GM21381 (cell line): Measurements from ENCODE around the gene KRTAP10-6.
"Not testable (repeated sequence)": the region's sequence is repeated elsewhere in the genome, so short reads cannot be mapped to it uniquely, and the experiment has no call there.

Experiments used
- ATAC-seq: cut with Tn5 transposase; IDR thresholded peaks from one replicate; pipeline ENCODE4 v1.9.1; 2021; ENCODE audit warnings: mild to moderate bottlenecking, moderate library complexity; ENCODE audit not compliant: unreplicated experiment

The KRTAP10-6 gene

DNA sequence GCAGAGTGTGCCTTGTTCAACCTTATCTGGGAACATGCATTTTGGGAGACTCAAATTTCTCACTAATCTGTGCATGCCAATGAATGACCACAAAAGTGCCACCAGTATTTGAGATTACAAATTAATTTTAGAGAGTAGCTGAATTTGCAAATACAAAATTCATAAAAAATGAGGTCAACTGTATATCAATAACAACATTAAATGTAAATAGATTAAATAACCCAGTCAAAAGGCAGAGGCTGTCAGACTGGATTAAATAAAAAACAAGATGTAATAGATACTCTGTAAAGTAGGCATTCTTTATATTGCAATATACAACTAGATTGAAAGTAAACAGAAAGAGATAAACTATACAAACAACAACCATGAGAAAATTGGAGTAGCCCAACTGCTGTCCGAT is 28.2 kb downstream of the KRTAP10-6 start:
- no peak for ATAC-seq

DNA sequence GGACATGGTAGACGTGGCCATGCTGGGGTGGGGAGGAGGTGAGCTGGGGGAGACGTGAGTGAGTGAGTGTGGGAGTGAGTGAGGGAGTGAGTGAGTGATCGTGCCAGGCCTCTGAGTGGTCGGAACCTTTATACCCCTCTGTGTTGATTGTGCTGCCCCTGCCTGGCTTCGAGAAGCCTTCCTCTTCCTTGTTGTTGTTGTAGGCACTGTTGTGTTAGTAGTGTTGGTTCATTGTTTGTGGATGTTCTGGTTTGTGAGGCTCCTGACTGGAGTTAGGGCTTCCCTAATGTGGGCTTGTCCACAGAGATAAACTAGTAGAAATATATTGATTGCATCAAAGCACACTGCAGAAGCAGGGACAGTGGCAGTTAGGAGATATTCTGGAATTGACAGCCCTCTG is 33.6 kb downstream of the KRTAP10-6 start, which contains the start of gene KRTAP10-3:
KRTAP10-3 (minus strand) TSS at position 101 of the 400 bp plus-strand sequence; CDS start at position 21, 80 bp downstream.
- ATAC-seq: no peak

DNA sequence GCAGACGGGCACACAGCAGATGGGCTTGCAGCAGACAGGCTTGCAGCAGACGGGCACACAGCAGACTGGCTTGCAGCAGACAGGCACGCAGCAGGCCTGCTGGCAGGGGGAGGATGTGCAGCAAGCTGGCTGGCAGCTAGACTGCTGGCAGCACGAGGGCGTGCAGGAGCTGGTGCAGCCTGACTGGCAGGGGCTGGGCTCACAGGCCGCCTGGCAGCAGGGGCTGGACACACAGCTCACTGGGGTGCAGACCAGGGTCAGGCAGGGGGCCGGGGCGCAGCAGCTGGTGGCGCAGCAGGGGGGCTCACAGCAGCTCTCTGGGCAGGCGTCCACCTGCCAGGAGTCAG is 34.0 kb downstream of the KRTAP10-6 start:
- ATAC-seq: not testable (repeated sequence)

DNA sequence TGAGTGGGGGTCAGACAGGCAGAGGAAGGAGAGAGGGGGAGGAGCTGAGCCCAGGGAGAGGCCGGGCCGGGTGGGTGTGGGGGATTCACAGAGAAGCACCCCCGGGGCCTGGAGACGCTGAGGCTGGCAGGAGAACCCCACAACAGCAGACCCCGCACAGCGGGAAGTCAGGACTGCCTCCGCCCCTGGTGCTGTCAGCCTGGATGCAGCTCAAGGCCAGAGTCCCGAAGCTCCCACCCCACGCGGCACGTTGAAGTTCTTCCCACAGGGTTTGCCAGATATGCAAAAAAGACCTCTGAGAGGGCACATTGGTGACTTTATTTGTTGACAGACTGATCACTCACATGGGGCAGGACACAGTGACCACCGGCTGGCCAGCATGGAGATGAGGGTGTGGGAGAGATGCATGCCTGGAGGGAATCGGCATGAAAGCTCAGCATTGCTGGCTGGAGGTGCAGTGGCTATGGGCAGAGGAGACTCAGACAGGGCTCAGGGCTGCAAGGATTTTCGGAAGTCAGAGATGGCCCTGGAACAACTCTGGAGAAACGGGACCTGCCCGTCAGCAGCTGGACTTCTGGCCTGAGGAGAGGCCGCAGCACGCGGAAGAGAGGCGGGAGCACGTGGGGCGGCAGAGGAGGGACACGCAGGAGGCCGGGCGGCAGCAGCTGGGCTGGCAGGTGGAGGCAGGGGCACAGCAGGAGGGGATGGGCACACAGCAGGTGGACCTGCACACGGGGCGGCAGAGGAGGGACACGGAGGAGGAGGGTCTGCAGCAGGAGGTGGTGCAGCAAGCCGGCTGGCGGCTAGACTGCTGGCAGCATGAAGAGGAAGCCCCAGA is 34.6 kb downstream of the KRTAP10-6 start:
- ATAC-seq: no peak

DNA sequence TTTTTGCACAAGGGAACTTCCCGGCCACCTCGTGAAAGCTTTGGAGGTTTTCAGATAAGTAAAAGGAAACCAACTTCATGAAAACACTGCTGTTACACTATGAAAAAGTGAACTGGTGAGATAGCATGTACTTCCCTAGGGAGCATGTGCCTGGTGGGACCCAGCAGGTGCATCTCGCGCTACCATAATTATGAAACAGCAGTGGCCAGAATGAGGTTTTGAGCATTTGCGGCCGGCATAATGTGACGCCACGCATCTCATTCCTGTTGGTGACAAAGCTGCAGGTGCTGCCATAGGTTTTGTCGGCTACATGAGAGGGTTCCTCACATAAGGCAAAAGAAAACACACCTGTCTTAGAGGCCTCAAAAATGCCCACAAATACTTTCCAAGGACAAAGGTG is 35.4 kb downstream of the KRTAP10-6 start:
- no peak for ATAC-seq

DNA sequence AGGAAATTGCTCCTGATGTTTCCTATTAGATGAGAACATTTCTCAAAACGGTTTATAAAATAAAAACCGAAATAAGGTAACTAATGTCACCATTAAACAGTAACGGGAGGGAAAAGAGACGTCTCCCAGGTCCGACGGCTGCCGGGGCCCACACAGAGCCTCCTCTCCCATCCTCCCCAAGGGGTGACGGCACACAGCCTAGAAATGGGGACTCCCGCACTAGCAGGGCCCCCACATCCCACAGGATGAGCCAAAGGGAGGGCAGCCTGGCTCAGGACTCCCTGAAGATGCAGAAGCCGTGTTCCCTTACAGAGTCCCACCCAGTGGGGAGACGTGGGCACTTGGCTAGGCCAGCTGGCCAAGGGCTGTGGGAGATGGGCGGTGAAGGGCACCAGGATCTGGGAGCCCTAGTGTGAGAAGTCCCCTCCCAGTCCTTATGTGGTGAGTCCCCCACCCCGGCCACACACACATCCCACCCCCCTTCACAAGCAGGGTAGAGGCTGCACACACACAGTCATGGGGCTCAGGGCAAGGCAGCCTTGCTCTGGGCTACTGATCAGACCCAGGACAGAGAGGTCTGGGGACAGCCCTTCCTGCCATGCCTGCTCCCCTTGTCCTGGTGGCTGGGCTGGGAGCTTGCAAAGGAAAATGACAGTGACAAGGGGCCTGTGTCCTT is 37.0 kb downstream of the KRTAP10-6 start:
- no peak for ATAC-seq

DNA sequence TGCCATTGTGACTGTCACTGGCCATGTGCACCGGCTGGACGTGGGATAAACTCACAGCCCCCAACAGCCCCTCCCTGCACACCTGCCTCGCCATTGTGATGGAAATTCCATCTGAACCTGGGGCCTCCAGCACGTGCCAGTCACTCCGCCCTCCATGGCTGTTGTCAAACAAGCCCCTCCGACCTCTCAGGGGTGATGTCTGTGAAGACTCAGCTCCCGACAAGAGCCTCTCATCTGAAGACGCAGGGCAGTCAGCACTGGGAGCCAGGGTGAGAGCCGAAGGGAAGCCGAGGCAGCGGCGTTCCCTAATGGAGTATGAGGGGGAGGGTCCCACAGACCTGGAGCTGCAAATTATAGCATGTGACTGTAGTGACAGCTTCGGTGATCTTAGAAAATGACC is 39.6 kb downstream of the KRTAP10-6 start:
- no peak for ATAC-seq

DNA sequence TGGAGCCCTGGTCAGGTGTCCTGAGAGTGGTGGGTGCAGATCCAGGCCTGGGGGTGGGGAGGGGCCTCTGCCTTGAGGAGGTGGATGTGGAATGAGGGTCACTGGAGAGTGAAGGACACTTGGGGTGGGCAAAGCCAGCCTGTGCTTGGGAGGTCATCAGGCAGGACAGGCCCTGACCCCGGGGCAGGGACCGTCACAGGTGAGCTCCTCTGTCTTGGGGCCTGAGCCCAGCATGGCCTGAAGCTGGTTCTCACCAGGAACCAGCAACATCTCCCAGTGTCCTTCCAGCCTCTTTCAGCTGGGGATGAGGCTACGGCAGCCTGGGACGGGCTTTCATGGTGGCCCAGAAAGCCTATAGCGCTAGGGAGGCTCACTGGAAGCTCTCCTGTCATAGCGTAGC is 40.2 kb downstream of the KRTAP10-6 start:
- no peak for ATAC-seq

DNA sequence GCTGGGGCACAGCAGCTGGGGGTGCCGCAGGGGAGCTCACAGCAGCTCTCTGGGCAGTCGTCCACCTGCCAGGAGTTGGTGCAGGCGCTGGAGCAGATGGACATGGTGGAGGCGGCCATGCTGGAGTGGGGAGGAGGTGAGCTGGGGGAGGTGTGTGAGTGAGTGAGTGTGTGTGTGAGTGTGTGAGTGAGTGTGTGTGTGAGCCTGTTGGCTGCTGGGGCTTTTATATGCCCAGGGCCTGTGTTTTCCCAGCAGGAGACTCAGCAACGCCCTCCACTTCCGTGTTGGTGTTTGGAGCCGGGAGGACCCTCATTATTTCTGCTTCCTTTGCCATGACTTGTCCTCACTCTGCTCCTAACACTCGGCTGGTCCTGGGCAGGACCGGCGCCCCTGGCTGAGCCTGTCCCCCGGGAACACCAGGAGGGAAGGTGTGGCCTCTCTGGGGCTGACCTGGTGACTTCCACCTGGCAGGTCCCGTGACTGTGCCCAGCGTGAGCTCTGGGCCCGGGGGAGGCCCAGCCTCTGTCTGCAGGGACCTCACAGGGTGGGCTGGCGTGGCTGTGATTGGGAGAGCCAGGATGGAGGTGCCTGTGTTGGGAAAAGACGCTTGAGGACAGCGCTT is 40.9 kb downstream of the KRTAP10-6 start, which contains the start of gene KRTAP10-2:
KRTAP10-2 (minus strand) TSS at position 166 of the 622 bp plus-strand sequence; CDS start at position 119, 47 bp downstream.
- ATAC-seq: no peak

DNA sequence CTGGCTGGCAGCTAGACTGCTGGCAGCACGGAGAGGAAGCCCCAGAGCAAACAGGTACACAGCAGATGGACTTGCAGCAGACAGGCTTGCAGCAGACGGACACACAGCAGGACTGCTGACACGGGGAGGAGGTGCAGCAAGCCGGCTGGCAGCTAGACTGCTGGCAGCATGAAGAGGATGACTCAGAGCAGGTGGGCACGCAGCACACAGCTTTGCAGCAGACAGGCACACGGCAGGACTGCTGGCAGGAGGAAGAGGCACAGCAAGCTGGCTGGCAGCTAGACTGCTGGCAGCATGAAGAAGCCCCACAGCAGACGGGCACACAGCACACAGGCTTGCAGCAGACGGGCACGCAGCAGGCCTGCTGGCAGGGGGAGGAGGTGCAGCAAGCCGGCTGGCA is 41.5 kb downstream of the KRTAP10-6 start:
- ATAC-seq: no peak

DNA sequence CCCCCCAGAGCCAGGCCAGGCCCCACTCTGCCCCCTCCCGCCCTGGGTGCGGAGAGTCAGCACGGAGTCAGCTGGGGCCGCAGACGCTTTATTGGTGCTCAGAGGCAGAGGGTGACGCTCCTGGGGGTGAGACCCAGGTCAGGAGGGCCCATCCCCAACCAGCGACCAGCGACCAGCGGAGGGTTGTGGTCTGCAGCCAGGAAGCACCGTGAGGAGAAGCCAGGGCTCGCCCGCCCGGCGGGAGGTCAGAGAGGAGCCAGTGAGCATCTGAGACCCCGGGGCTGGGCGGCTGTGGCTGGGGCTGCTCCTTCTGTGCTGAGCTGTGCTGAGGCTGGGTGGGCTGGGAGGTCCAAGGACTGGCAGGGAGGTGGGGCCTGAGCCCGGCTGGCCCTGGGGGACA is 42.0 kb downstream of the KRTAP10-6 start:
- ATAC-seq: not testable (repeated sequence)

DNA sequence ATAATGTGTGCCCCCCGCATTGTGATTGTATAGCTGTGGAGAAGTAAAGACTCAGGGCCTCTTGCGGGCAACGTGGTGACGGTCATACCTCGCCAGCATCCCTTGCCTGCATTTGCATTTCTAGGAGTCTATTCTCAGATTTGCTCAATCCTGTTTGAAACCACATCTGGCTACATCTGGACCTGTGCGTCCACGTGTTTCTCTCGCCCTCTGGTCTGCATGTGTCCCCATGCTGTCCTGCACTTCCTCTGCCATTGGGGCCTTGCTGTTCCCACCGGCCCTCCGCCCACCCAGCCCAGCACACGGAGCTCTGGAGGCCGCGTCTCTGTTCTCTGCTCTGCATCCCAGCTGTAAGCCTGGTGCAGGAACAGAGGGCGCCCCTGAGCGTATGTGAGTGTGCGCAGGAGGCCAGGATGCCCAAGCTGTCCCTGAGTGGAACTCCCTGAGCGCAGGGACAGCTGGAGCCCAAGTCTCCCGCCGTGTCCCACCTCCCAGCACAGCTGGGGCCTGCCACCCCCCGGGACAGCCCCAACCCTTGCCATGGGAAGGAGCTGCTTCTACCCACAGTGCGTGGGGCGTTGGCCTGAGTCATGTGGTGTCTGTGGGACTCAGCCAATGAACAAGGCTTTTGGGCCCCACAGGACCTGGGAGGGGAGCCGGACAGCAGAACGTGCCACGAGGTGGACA is 42.6 kb downstream of the KRTAP10-6 start:
- no peak for ATAC-seq

DNA sequence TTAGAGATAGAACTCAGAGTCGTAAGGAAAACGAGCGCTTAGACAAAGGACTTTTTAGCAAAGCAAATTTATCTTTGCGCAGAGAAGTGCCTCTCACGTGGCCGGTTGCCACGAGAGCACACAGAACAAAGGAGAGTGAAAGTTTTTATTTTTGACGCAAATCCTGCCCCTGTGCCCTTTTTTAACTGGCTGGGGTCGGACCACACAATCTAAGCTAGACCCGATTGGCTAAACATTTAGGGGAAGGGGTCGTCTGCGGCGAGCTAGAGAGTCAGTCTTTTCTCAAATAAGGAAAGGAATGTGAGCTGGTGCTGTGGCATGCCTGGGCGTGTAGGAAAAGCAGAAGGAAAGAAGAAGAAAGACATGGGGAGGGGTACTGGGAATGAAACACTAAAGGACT is 43.4 kb downstream of the KRTAP10-6 start:
- ATAC-seq: no peak

DNA sequence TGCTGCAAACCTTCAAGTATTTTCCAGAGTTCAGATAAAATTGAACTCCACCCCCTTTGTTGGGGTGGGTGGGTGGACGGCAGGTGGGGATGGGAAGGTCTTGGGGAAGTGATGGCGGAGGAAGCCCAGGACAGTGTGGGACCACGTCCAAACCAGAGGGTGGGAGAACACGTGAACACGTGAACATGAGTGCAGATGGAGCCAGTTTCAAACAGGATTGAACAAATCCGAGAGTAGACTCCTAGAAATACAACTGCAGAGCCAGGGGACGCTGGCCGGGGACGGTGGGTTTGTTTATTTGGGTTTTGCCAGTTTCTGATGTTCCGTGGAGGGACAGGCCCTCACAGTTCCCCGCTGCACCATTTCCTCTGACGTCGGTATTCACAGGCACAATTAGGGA is 43.9 kb downstream of the KRTAP10-6 start:
- no peak for ATAC-seq

DNA sequence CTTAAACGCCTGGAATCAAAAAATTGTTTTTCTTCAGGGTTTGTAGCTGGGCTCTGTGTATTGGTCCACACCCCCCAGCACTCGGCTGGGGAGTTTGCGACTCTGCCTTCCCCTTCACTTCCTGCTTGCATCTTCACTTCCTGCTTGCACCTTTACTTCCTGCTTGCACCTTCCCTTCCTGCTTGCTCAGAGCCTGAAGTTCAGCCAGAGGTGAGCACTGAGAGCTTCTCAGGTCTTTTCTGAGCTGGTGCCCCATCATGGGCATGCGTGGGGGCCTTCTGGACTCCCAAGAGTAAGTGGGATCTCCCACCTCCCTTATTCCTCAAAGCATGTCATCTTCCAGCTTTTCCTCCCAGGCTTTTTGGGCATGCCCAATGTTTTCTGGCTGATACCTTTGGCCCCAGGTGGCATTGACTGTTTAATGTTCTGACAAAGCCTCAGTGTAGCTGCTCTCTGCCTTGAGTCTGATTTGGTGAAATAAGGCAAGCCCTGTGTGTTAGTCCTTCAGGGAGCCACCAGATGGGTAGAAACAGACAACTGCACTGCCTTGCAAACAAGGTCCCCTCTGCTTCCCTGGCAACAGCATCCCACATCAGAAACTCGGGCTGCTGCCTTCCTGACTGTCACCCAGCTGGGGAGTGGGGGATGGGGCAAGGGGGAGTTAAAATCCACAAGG is 44.5 kb downstream of the KRTAP10-6 start:
- ATAC-seq: no peak

DNA sequence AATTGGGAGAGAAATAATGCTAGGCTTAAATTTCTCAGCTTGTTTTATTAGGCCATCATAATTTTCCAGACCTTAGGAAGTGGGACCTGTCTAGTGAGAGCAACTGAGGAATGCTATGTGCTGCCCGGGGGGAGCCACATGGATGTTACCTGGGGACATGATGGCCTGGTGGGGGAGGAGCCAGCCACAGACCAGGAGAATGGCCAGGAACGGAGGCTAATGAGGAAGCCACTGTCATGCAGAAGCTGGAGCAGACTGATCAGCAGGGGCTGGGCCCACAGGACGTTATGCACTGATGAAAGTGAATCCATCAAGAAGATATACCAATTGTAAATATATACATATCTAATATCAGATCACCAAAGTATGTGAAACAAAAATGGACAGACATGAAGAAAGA is 47.7 kb downstream of the KRTAP10-6 start:
- no peak for ATAC-seq

DNA sequence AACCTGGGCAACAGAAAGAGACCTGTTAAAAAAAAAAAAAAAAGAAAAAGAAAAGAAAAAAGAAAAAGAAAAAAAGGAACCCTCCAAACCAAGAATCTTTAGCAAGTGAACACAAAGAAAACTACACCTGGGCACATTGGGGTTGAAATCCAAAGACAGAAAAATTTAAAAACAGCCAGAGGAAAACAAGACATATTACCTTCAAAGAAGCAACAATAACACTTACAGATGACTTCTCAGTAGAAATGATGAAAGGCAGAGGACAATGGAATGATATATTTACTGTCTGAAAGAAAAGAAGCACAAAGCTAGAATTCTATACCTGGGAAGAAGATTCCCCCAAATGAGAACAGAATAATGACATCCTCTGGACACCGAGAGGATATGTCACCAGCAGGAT is 49.6 kb downstream of the KRTAP10-6 start:
- no peak for ATAC-seq
